Measurements from ENCODE around the gene FBXL17.

DNA sequence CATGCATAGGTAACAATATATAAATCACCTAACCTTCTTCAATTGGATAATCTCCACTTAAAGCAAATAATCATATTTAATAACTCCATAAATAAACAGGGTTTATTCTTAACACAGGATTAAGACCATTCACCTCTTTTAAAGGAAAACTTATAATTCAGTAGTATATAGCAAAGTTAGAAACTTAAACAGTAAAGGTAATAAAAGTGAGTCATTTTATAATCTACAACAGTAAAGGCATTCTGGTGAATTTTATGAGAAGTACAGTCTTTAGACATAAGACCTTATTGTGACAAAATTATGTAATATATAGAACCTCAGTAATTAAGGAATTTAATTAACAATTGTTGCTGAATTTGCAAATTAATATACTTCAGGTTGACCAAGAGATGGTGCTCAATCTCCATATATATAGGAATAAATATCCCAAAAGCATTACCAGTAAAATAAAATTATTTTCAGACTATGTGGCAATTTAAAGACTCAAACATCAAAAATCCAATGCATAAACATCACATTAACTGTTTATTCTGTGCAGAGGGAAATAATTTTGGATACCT, 84.8 kb downstream of the FBXL17 start:
- TF ChIP-seq, protein P1, sequence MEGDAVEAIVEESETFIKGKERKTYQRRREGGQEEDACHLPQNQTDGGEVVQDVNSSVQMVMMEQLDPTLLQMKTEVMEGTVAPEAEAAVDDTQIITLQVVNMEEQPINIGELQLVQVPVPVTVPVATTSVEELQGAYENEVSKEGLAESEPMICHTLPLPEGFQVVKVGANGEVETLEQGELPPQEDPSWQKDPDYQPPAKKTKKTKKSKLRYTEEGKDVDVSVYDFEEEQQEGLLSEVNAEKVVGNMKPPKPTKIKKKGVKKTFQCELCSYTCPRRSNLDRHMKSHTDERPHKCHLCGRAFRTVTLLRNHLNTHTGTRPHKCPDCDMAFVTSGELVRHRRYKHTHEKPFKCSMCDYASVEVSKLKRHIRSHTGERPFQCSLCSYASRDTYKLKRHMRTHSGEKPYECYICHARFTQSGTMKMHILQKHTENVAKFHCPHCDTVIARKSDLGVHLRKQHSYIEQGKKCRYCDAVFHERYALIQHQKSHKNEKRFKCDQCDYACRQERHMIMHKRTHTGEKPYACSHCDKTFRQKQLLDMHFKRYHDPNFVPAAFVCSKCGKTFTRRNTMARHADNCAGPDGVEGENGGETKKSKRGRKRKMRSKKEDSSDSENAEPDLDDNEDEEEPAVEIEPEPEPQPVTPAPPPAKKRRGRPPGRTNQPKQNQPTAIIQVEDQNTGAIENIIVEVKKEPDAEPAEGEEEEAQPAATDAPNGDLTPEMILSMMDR (IDR thresholded peaks at IDR 0.05) = no peak
- no peak for TF ChIP-seq POLR2A (IDR thresholded peaks at IDR 0.05)
